A549 (cell line): ENCODE results near the gene LIN7B. TPM values are rescaled to one million over a fixed set of nuclear protein-coding genes. Genes with fewer than 3 reads are reported as not detected.

ENCODE experiments used
- ATAC-seq, 2 experiments: fragments of 200-7000 bp in 1 of 2; fragments of >200 bp in 1 of 2; cut with Nextera tagmentation in 1 of 2; cut with Tn5 transposase in 1 of 2; 3 replicates each; pipeline versions ENCODE4 v1.8.0 to v1.9.1; 2018 to 2020; ENCODE audit warnings: mild to moderate bottlenecking in 1 of 2, moderate library complexity in 1 of 2
- CTCF ChIA-PET: fragments of 300-600 bp; sonication (Branson Sonifier 250); formaldehyde crosslinking; extraction: SDS; loops from one replicate; lab custom pipeline; 2021; ENCODE audit warnings: antibody characterized with exemption, inconsistent platforms; lab: Yijun Ruan, JAX
- POLR2A ChIA-PET: fragments of 350-600 bp; formaldehyde crosslinking; extraction: SDS; loops from one replicate; lab custom pipeline; 2021; ENCODE audit warnings: antibody characterized with exemption, inconsistent platforms; lab: Yijun Ruan, JAX
- DNase-seq, 2 experiments: peaks; one replicate each; pipeline versions ENCODE4 v3.0.0 to v3.0.0-alpha.2; 2011 to 2016; ENCODE audit warnings: low read depth in 1 of 2, low spot score in 1 of 2
- FAIRE-seq: peaks from 2 replicates; lab custom pipeline; 2011; peaks lifted over from hg19 to GRCh38; lab: Jason Lieb, UNC
- H3K27ac ChIP-seq, 2 experiments: fragments of >200 bp; sonication (Bioruptor Twin); formaldehyde crosslinking; 3 replicates each; pipeline ENCODE4 v1.5.1; 2016 to 2017
- H3K4me1 ChIP-seq: fragments of >200 bp; sonication (Bioruptor Twin); formaldehyde crosslinking; 3 replicates; pipeline ENCODE4 v1.6.1; 2016
- H3K4me2 ChIP-seq: fragments of >200 bp; sonication (Bioruptor Twin); formaldehyde crosslinking; 3 replicates; pipeline ENCODE4 v1.6.1; 2016
- H3K4me3 ChIP-seq: fragments of >200 bp; sonication (Bioruptor Twin); formaldehyde crosslinking; 3 replicates; pipeline ENCODE4 v1.5.1; 2016
- H3K9me3 ChIP-seq: fragments of >200 bp; sonication (Bioruptor Twin); formaldehyde crosslinking; 3 replicates; pipeline ENCODE4 v1.6.1; 2016
- ATOH8 ChIP-seq: fragments of 250-450 bp; sonication (Bioruptor Pico); IDR thresholded peaks from 2 replicates; pipeline ENCODE4 v1.5.0; 2020; ENCODE audit warnings: low read depth, mild to moderate bottlenecking, moderate library complexity
- CEBPB ChIP-seq, 2 experiments: fragments of >200 bp in 1 of 2; sonication (Bioruptor Twin) in 1 of 2; formaldehyde crosslinking in 1 of 2; IDR thresholded peaks; 2 replicates each; pipeline ENCODE4 v1.6.1; 2012 to 2016
- CHD2 ChIP-seq: fragments of 150-350 bp; IDR thresholded peaks from 2 replicates; pipeline ENCODE4 v1.6.1; 2014; ENCODE audit warnings: low read length; ENCODE audit not compliant: partially characterized antibody
- EHF ChIP-seq: fragments of 250-450 bp; sonication (Bioruptor Pico); IDR thresholded peaks from 2 replicates; pipeline ENCODE4 v1.5.0; 2020; ENCODE audit warnings: mild to moderate bottlenecking
- EP300 ChIP-seq, 2 experiments: fragments of >200 bp; sonication (Bioruptor Twin); formaldehyde crosslinking; IDR thresholded peaks; 2 replicates in 1 of 2; 3 replicates in 1 of 2; pipeline ENCODE4 v1.6.1; 2016 to 2017
- ESRRA ChIP-seq: fragments of 150-350 bp; IDR thresholded peaks from 2 replicates; pipeline ENCODE4 v1.6.1; 2014; ENCODE audit warnings: mild to moderate bottlenecking, low read length, borderline replicate concordance
- FOSB ChIP-seq: fragments of 250-450 bp; sonication (Bioruptor Pico); IDR thresholded peaks from 2 replicates; pipeline ENCODE4 v1.5.0; 2020; ENCODE audit warnings: mild to moderate bottlenecking, moderate library complexity
- FOXS1 ChIP-seq: fragments of 250-450 bp; sonication (Bioruptor Pico); IDR thresholded peaks from 2 replicates; pipeline ENCODE4 v1.5.0; 2020; ENCODE audit warnings: mild to moderate bottlenecking, moderate library complexity
- HDAC2 ChIP-seq: fragments of 200-600 bp; sonication (generic); IDR thresholded peaks from 2 replicates; pipeline ENCODE4 v1.6.1; 2016
- HOXB5 ChIP-seq: fragments of 250-450 bp; sonication (Bioruptor Pico); IDR thresholded peaks from 2 replicates; pipeline ENCODE4 v1.5.0; 2020; ENCODE audit warnings: mild to moderate bottlenecking, moderate library complexity
- JUN ChIP-seq, 2 experiments: fragments of >200 bp; sonication (Bioruptor Twin); formaldehyde crosslinking; IDR thresholded peaks; 2 replicates in 1 of 2; 3 replicates in 1 of 2; pipeline ENCODE4 v1.6.1; 2016 to 2017
- JUNB ChIP-seq: fragments of >200 bp; sonication (Bioruptor Twin); formaldehyde crosslinking; IDR thresholded peaks from 2 replicates; pipeline ENCODE4 v1.6.1; 2016
- KDM5A ChIP-seq: fragments of 200-600 bp; sonication (generic); IDR thresholded peaks from 2 replicates; pipeline ENCODE4 v1.6.1; 2016; ENCODE audit warnings: antibody characterized with exemption, mild to moderate bottlenecking
- MAX ChIP-seq: IDR thresholded peaks from 2 replicates; pipeline ENCODE4 v1.6.1; 2012
- MAZ ChIP-seq: fragments of 150-350 bp; IDR thresholded peaks from 2 replicates; pipeline ENCODE4 v1.6.1; 2014; ENCODE audit warnings: antibody characterized with exemption, low read depth, low read length, borderline replicate concordance
- PHF8 ChIP-seq: fragments of 200-600 bp; sonication (generic); IDR thresholded peaks from 2 replicates; pipeline ENCODE4 v1.6.1; 2016; ENCODE audit warnings: low read depth, mild to moderate bottlenecking, antibody characterized with exemption, moderate library complexity, borderline replicate concordance
- POLR2A ChIP-seq: IDR thresholded peaks from 2 replicates; pipeline ENCODE4 v1.6.1; 2012; ENCODE audit warnings: mild to moderate bottlenecking, low read length
- POLR2AphosphoS2 ChIP-seq: conservative IDR thresholded peaks from 2 replicates; pipeline ENCODE4 v1.6.1; 2012; ENCODE audit warnings: low read length, improper control_type of control experiment, inconsistent platforms
- RAD21 ChIP-seq, 2 experiments: fragments of >200 bp in 1 of 2; sonication (Bioruptor Twin) in 1 of 2; formaldehyde crosslinking in 1 of 2; IDR thresholded peaks in 1 of 2; conservative IDR thresholded peaks in 1 of 2; 2 replicates in 1 of 2; 3 replicates in 1 of 2; pipeline ENCODE4 v1.6.1; 2012 to 2018; ENCODE audit warnings: inconsistent platforms in 1 of 2
- ZC3H11A ChIP-seq: fragments of 450-650 bp; IDR thresholded peaks from 2 replicates; pipeline ENCODE4 v1.6.1; 2014; ENCODE audit warnings: antibody characterized with exemption, mild to moderate bottlenecking
- ZFP36 ChIP-seq: fragments of 450-650 bp; IDR thresholded peaks from 2 replicates; pipeline ENCODE4 v1.6.1; 2014; ENCODE audit warnings: borderline replicate concordance; ENCODE audit not compliant: partially characterized antibody
- WGBS: methylation state at CpG from one replicate; pipeline ENCODE4 v1.1.6; 2017; ENCODE audit errors: missing lambda C conversion rate; 5-methylcytosine and 5-hydroxymethylcytosine counted together
- polyA plus RNA-seq, 4 experiments: library from polyadenylated mRNA; depleted of rRNA in 3 of 4; stranded (reverse); fragments of >200 nt; fragmentation: RNase III in 1 of 4; extraction: RNeasy Plus Mini Kit Qiagen cat#74134 plus additional on column Dnase treatment in 1 of 4; gene quantifications; 2 replicates in 3 of 4; 3 replicates in 1 of 4; pipeline ENCODE4 v1.2.3, GENCODE V29; 2011 to 2017
- TF ChIP-seq, protein P1 (sequence below): fragments of >200 bp; sonication (Bioruptor Twin); formaldehyde crosslinking; IDR thresholded peaks from 2 replicates; pipeline ENCODE4 v1.6.1; 2016
- TF ChIP-seq, protein P2 (sequence below): IDR thresholded peaks from 2 replicates; pipeline ENCODE4 v1.6.1; 2012; ENCODE audit warnings: low read depth, borderline replicate concordance
- TF ChIP-seq, protein P3 (sequence below): fragments of 200-600 bp; sonication (generic); IDR thresholded peaks from 2 replicates; pipeline ENCODE4 v1.6.1; 2016; ENCODE audit warnings: antibody characterized with exemption, mild to moderate bottlenecking, moderate library complexity

Gene LIN7B
- polyA plus RNA-seq, 2 of the 4 experiments (the other 2 are of a cell fraction), result 5.4 to 7.1 TPM

GRCh38 chr19:49067554-49067953 is 46.6 kb upstream of the LIN7B start (continued):
- TF ChIP-seq FOXS1 (CRISPR knock-in tag) (no peak), CEBPB (IDR thresholded peaks at IDR 0.05) (no peak), JUN (IDR thresholded peaks at IDR 0.05) (no peak), ESRRA (no peak), KDM5A (no peak), ZC3H11A (no peak)

DNA sequence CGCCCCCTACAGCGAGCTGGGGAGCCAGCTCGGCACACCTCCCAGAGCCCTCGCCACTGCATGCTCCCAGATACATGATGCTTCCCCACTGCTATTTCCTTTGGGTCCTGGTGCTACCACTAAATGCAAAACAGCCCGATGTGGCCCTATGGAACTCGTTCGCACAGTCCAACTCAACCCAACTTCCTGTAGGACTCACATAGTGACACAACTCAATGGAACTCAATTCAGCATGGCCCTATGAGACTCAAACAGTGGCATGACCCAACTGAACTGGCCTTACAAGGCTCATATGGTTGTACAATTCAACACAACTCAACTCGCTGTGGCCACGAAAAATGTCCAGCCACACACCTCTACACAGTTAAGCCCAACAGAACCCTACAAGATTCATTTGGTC is 45.1 kb upstream of the LIN7B start:
- WGBS, result 96% methylated on average over 9 of the region's 9 CpGs

GRCh38 chr19:49070416-49070815 is 43.8 kb upstream of the LIN7B start:
- CTCF ChIA-PET, result interaction anchor here (0.9 to 8.8 kb wide), 11 partner anchors 12 to 155 kb away, joined by 3 to 121 read pairs (median 5); partner anchors contain the start of gene CGB7
- no peak for ATAC-seq
- TF ChIP-seq PHF8 (no peak), RAD21 (conservative IDR thresholded peaks at IDR 0.05 in 1 of 2, IDR thresholded peaks at IDR 0.05 in 1 of 2) (no peak), POLR2A (no peak), KDM5A (no peak), EHF (CRISPR knock-in tag) (no peak), CHD2 (no peak), POLR2AphosphoS2 (no peak), MAX (no peak), JUNB (no peak), EP300 (IDR thresholded peaks at IDR 0.05) (no peak), MAZ (no peak)
- TF ChIP-seq, protein P1, sequence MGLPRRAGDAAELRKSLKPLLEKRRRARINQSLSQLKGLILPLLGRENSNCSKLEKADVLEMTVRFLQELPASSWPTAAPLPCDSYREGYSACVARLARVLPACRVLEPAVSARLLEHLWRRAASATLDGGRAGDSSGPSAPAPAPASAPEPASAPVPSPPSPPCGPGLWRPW, result no peak
- TF ChIP-seq, protein P2, sequence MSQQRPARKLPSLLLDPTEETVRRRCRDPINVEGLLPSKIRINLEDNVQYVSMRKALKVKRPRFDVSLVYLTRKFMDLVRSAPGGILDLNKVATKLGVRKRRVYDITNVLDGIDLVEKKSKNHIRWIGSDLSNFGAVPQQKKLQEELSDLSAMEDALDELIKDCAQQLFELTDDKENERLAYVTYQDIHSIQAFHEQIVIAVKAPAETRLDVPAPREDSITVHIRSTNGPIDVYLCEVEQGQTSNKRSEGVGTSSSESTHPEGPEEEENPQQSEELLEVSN, result no peak
- TF ChIP-seq, protein P3, sequence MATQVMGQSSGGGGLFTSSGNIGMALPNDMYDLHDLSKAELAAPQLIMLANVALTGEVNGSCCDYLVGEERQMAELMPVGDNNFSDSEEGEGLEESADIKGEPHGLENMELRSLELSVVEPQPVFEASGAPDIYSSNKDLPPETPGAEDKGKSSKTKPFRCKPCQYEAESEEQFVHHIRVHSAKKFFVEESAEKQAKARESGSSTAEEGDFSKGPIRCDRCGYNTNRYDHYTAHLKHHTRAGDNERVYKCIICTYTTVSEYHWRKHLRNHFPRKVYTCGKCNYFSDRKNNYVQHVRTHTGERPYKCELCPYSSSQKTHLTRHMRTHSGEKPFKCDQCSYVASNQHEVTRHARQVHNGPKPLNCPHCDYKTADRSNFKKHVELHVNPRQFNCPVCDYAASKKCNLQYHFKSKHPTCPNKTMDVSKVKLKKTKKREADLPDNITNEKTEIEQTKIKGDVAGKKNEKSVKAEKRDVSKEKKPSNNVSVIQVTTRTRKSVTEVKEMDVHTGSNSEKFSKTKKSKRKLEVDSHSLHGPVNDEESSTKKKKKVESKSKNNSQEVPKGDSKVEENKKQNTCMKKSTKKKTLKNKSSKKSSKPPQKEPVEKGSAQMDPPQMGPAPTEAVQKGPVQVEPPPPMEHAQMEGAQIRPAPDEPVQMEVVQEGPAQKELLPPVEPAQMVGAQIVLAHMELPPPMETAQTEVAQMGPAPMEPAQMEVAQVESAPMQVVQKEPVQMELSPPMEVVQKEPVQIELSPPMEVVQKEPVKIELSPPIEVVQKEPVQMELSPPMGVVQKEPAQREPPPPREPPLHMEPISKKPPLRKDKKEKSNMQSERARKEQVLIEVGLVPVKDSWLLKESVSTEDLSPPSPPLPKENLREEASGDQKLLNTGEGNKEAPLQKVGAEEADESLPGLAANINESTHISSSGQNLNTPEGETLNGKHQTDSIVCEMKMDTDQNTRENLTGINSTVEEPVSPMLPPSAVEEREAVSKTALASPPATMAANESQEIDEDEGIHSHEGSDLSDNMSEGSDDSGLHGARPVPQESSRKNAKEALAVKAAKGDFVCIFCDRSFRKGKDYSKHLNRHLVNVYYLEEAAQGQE, result no peak

More for the DNA sequence above, 45.1 kb upstream of the LIN7B start:
- DNase-seq (no peak), FAIRE-seq (no peak), ATAC-seq (no peak)
- Histone ChIP-seq H3K4me3 (no peak overlapping the region), H3K9me3 (no peaks in the 10 kb centered on the region), H3K4me1 (peaks cover 29% of the 10 kb centered on the region), H3K4me2 (no peak overlapping the region), H3K27ac (no peak overlapping the region)
- ChIA-PET CTCF (interaction anchor here (0.6 to 8.8 kb wide), 13 partner anchors 11 to 281 kb away, joined by 3 to 121 read pairs (median 3); partner anchors contain the start of genes CGB1, CGB7, GYS1 and RUVBL2), POLR2A (no interaction called here)
- TF ChIP-seq ATOH8 (no peak), MAX (no peak), HDAC2 (no peak), ZFP36 (no peak), HOXB5 (CRISPR knock-in tag) (no peak), FOSB (no peak)
- TF ChIP-seq, protein P3, result no peak

More at GRCh38 chr19:49070416-49070815, 43.8 kb upstream of the LIN7B start:
- no peak overlapping the region for H3K27ac ChIP-seq
- DNase-seq (no peak), FAIRE-seq (no peak)
- no peaks in the 10 kb centered on the region for H3K9me3 ChIP-seq
- H3K4me2 ChIP-seq, result no peak overlapping the region
- 91% methylated on average over 21 of the region's 21 CpGs for WGBS
- POLR2A ChIA-PET, result no interaction called here
- no peak overlapping the region for H3K4me3 ChIP-seq
- H3K4me1 ChIP-seq, result peaks cover 23% of the 10 kb centered on the region
